Neural cell (in vitro differentiated cells): ENCODE data around the gene SPRR3.

ENCODE experiments used
- CTCF ChIP-seq: fragments of 450-650 bp; IDR thresholded peaks from 2 replicates; pipeline ENCODE4 v1.5.1; 2014; ENCODE audit warnings: antibody characterized with exemption, mild to moderate bottlenecking, moderate library complexity; ENCODE audit not compliant: poor library complexity, severe bottlenecking
- EP300 ChIP-seq: fragments of 450-650 bp; conservative IDR thresholded peaks from 2 replicates; pipeline ENCODE4 v1.6.1; 2014; ENCODE audit warnings: antibody characterized with exemption, mild to moderate bottlenecking, moderate library complexity; ENCODE audit not compliant: poor library complexity, severe bottlenecking
- EZH2 ChIP-seq: fragments of 200-600, 300-800 bp; shearing (Covaris generic), sonication (generic); IDR thresholded peaks from 2 replicates; pipeline ENCODE4 v1.6.1; 2014; ENCODE audit warnings: antibody characterized with exemption, low read length, borderline replicate concordance, mild to moderate bottlenecking; ENCODE audit not compliant: insufficient read depth, poor library complexity, severe bottlenecking
- MXI1 ChIP-seq: fragments of 450-650 bp; conservative IDR thresholded peaks from 2 replicates; pipeline ENCODE4 v1.6.1; 2014; ENCODE audit warnings: antibody characterized with exemption, mild to moderate bottlenecking; ENCODE audit not compliant: poor library complexity, severe bottlenecking
- POLR2AphosphoS5 ChIP-seq: IDR thresholded peaks from 2 replicates; pipeline ENCODE4 v1.6.1; 2012
- REST ChIP-seq: IDR thresholded peaks from 2 replicates; pipeline ENCODE4 v1.6.1; 2012; ENCODE audit warnings: borderline replicate concordance

- TF ChIP-seq POLR2AphosphoS5 (no peak), CTCF (no peak), MXI1 (no peak), EP300 (no peak), REST (no peak), EZH2 (no peak)
These were observed 27.2 kb downstream of the SPRR3 start for GRCh38 chr1:153028766-153029165.
